Calu3 (cell line): ENCODE data around the gene DRC7. TPM values are rescaled to one million over a fixed set of nuclear protein-coding genes. Genes with fewer than 3 reads are reported as not detected.

Experiments
- BruUV-seq: library from RNA; stranded (reverse); fragments of 400-500 nt; replicated peaks from 2 replicates; lab custom pipeline; 2021; lab: Mats Ljungman, UMichigan
- CTCF ChIA-PET: fragments of 300-600 bp; sonication (Branson Sonifier 250); formaldehyde crosslinking; loops from one replicate; lab custom pipeline; 2022; ENCODE audit warnings: antibody characterized with exemption; lab: Charles Lee
- DNase-seq: peaks from one replicate; pipeline ENCODE4 v3.0.0; 2022
- H3K27ac Mint-ChIP-seq: one replicate; pipeline ENCODE4 v1.8.0; 2022; ENCODE audit warnings: mixed read lengths; ENCODE audit not compliant: unreplicated experiment
- H3K27me3 Mint-ChIP-seq: one replicate; pipeline ENCODE4 v1.8.0; 2022; ENCODE audit warnings: mixed read lengths; ENCODE audit not compliant: unreplicated experiment
- H3K36me3 Mint-ChIP-seq: one replicate; pipeline ENCODE4 v1.8.0; 2022; ENCODE audit warnings: mild to moderate bottlenecking, moderate library complexity, mixed read lengths; ENCODE audit not compliant: insufficient read depth, unreplicated experiment
- H3K4me1 Mint-ChIP-seq: one replicate; pipeline ENCODE4 v1.8.0; 2022; ENCODE audit warnings: mild to moderate bottlenecking, low read depth, mixed read lengths; ENCODE audit not compliant: unreplicated experiment
- H3K4me3 Mint-ChIP-seq: one replicate; pipeline ENCODE4 v1.8.0; 2022; ENCODE audit warnings: mild to moderate bottlenecking, low read depth, moderate library complexity, mixed read lengths; ENCODE audit not compliant: unreplicated experiment
- H3K9me3 Mint-ChIP-seq: one replicate; pipeline ENCODE4 v1.8.0; 2022; ENCODE audit warnings: low read depth, mixed read lengths; ENCODE audit not compliant: unreplicated experiment
- CTCF ChIP-seq: fragments of 200-600 bp; IDR thresholded peaks from one replicate; pipeline ENCODE4 v1.8.0; 2022; ENCODE audit warnings: antibody characterized with exemption; ENCODE audit not compliant: unreplicated experiment
- intact Hi-C: fragments of 100-400 bp; cut with micrococcal nuclease; formaldehyde crosslinking; loops from one replicate; pipeline ENCODE4 v1.10.0; 2022; ENCODE audit not compliant: unreplicated experiment
- total RNA-seq: library from RNA; stranded (reverse); gene quantifications from 2 replicates; pipeline ENCODE4 v1.2.3, GENCODE V29; 2022

Gene DRC7
- total RNA-seq, 1 experiment from 2014 or later: not detected

- intact Hi-C loops: no loop called here
- CTCF ChIA-PET: interaction anchor here (0.6 to 0.7 kb wide), 2 partner anchors 13 to 165 kb away, joined by 3 to 4 read pairs; partner anchors contain the start of gene KATNB1
- Mint-ChIP-seq H3K9me3 (no peaks in the 10 kb centered on the region), H3K27me3 (no peaks in the 10 kb centered on the region), H3K36me3 (no peaks in the 10 kb centered on the region), H3K4me1 (no peaks in the 10 kb centered on the region), H3K4me3 (no peak overlapping the region), H3K27ac (no peak overlapping the region)
- BruUV-seq: no TSS peak
- TF ChIP-seq CTCF: no peak
- DNase-seq: no peak
Observed at GRCh38 chr16:57747996-57748395, 53.4 kb downstream of the DRC7 start.

- Mint-ChIP-seq H3K4me3 (no peak overlapping the region), H3K27me3 (no peaks in the 10 kb centered on the region), H3K27ac (no peak overlapping the region), H3K9me3 (no peaks in the 10 kb centered on the region), H3K36me3 (no peaks in the 10 kb centered on the region), H3K4me1 (no peaks in the 10 kb centered on the region)
- no peak for TF ChIP-seq CTCF
- intact Hi-C loops: no loop called here
- no peak for DNase-seq
- CTCF ChIA-PET: interaction anchor here (0.6 to 0.7 kb wide), 2 partner anchors 13 to 166 kb away, joined by 3 to 4 read pairs; partner anchors contain the start of gene KATNB1
- no TSS peak for BruUV-seq
Observed at GRCh38 chr16:57748596-57748995, 54.0 kb downstream of the DRC7 start.

- no peaks in the 10 kb centered on the region for H3K27me3 Mint-ChIP-seq
- no peak for DNase-seq
- no peak overlapping the region for H3K27ac Mint-ChIP-seq
- no TSS peak for BruUV-seq
- no peak for TF ChIP-seq CTCF
- no peak overlapping the region for H3K4me3 Mint-ChIP-seq
- H3K36me3 Mint-ChIP-seq: no peaks in the 10 kb centered on the region
- intact Hi-C loops: no loop called here
- H3K9me3 Mint-ChIP-seq: no peaks in the 10 kb centered on the region
- CTCF ChIA-PET: no interaction called here
- no peaks in the 10 kb centered on the region for H3K4me1 Mint-ChIP-seq
Observed at GRCh38 chr16:57749101-57749692, 54.6 kb downstream of the DRC7 start.

GRCh38 chr16:57749856-57750452 is 55.3 kb downstream of the DRC7 start:
- H3K36me3 Mint-ChIP-seq: no peaks in the 10 kb centered on the region
- no TSS peak for BruUV-seq
- CTCF ChIA-PET: no interaction called here

More at GRCh38 chr16:57749856-57750452, 55.3 kb downstream of the DRC7 start:
- Mint-ChIP-seq H3K9me3 (no peaks in the 10 kb centered on the region), H3K27me3 (no peaks in the 10 kb centered on the region), H3K4me3 (no peak overlapping the region), H3K27ac (no peak overlapping the region), H3K4me1 (no peaks in the 10 kb centered on the region)
- intact Hi-C loops: loop anchor here (10.0 kb wide), 2 partner anchors 145 to 255 kb away; partner anchors contain the start of genes USB1 and ZNF319
- DNase-seq: no peak
- TF ChIP-seq CTCF: no peak
